GM12891 (cell line): ENCODE measurements around the gene AP3B1.

Source experiments
- POLR2A ChIP-seq: IDR thresholded peaks from 2 replicates; pipeline ENCODE4 v1.6.1; 2011; ENCODE audit warnings: low read depth, low read length, control low read depth
- POLR2AphosphoS5 ChIP-seq: IDR thresholded peaks from 2 replicates; pipeline ENCODE4 v1.6.1; 2011; ENCODE audit warnings: low read depth, low read length, control low read depth
- POU2F2 ChIP-seq: IDR thresholded peaks from 2 replicates; pipeline ENCODE4 v1.6.1; 2011; ENCODE audit warnings: low read depth, mild to moderate bottlenecking, control low read depth, low read length, moderate library complexity
- TAF1 ChIP-seq: IDR thresholded peaks from 2 replicates; pipeline ENCODE4 v1.6.1; 2011; ENCODE audit warnings: low read depth, low read length, control low read depth

- no peak for TF ChIP-seq POLR2A
- no peak for TF ChIP-seq POLR2AphosphoS5
- TF ChIP-seq TAF1: no peak
- no peak for TF ChIP-seq POU2F2
These were observed 215.6 kb downstream of the AP3B1 start for GRCh38 chr5:78078858-78079257.
